ENCODE data around the gene CD4. TPM values are rescaled to one million over a fixed set of nuclear protein-coding genes. Genes with fewer than 3 reads are reported as not detected.
"Not testable (repeated sequence)": the region's sequence is repeated elsewhere in the genome, so short reads cannot be mapped to it uniquely, and the experiment has no call there.

CD4 gene
- total RNA-seq, 1 experiment from 2014 or later: not detected

- Mint-ChIP-seq H3K36me3 (ENCODE audit: insufficient read depth, unreplicated experiment) (peaks cover 62% of the 10 kb centered on the region), H3K4me3 (ENCODE audit: unreplicated experiment) (no peak overlapping the region), H3K4me1 (ENCODE audit: insufficient read depth, unreplicated experiment) (peaks cover 6% of the 10 kb centered on the region), H3K27ac (ENCODE audit: low read depth, unreplicated experiment) (no peak overlapping the region), H3K9me3 (ENCODE audit: unreplicated experiment) (no peaks in the 10 kb centered on the region), H3K27me3 (ENCODE audit: insufficient read depth, unreplicated experiment) (no peaks in the 10 kb centered on the region)
- TF ChIP-seq CTCF (IDR thresholded peaks at IDR 0.05; ENCODE audit: unreplicated experiment): no peak
- ChIA-PET CTCF (interaction anchor here (2.0 kb wide), 1 partner anchor 9 kb away, joined by 10 read pairs; the partner anchor contains the start of gene SPSB2), POLR2A (interaction anchor here (0.9 kb wide), 1 partner anchor 10 kb away, joined by 5 read pairs; the partner anchor contains the start of gene USP5)
- DNase-seq (ENCODE audit: unreplicated experiment): no peak
- BruUV-seq (replicated peaks): no TSS peak
- intact Hi-C loops (cut with micrococcal nuclease): no loop called here
Observed at GRCh38 chr12:6863033-6863432, 73.7 kb downstream of the CD4 start.

- peaks cover 70% of the 10 kb centered on the region for H3K36me3 Mint-ChIP-seq (ENCODE audit: insufficient read depth, unreplicated experiment)
- no peak overlapping the region for H3K27ac Mint-ChIP-seq (ENCODE audit: low read depth, unreplicated experiment)
- no peak for TF ChIP-seq CTCF (IDR thresholded peaks at IDR 0.05; ENCODE audit: unreplicated experiment)
Observed at GRCh38 chr12:6863586-6864321, 74.4 kb downstream of the CD4 start.

GRCh38 chr12:6865307-6865706 is 76.0 kb downstream of the CD4 start:
- CTCF ChIA-PET: interaction anchor here (1.0 to 2.9 kb wide), 2 partner anchors 12 to 17 kb away, joined by 3 to 9 read pairs; no protein-coding TSS in a partner anchor
- POLR2A ChIA-PET: interaction anchor here (0.6 to 7.1 kb wide), 4 partner anchors 14 to 206 kb away, joined by 3 to 130 read pairs (median 4); partner anchors contain the start of genes CDCA3 and USP5
- H3K4me3 Mint-ChIP-seq (ENCODE audit: unreplicated experiment); H3K9me3 Mint-ChIP-seq (ENCODE audit: unreplicated experiment); intact Hi-C loops (cut with micrococcal nuclease); H3K27ac Mint-ChIP-seq (ENCODE audit: low read depth, unreplicated experiment); H3K27me3 Mint-ChIP-seq (ENCODE audit: insufficient read depth, unreplicated experiment); DNase-seq (ENCODE audit: unreplicated experiment); BruUV-seq (replicated peaks): not testable (repeated sequence)
- peaks cover 18% of the 10 kb centered on the region for H3K4me1 Mint-ChIP-seq (ENCODE audit: insufficient read depth, unreplicated experiment)
- H3K36me3 Mint-ChIP-seq (ENCODE audit: insufficient read depth, unreplicated experiment): peaks cover 76% of the 10 kb centered on the region

More at GRCh38 chr12:6863586-6864321, 74.4 kb downstream of the CD4 start:
- intact Hi-C loops (cut with micrococcal nuclease): no loop called here
- no peaks in the 10 kb centered on the region for H3K9me3 Mint-ChIP-seq (ENCODE audit: unreplicated experiment)
- no TSS peak for BruUV-seq (replicated peaks)
- H3K4me3 Mint-ChIP-seq (ENCODE audit: unreplicated experiment): no peak overlapping the region
- no peaks in the 10 kb centered on the region for H3K27me3 Mint-ChIP-seq (ENCODE audit: insufficient read depth, unreplicated experiment)
- ChIA-PET CTCF (interaction anchor here (0.8 to 2.0 kb wide), 3 partner anchors 9 to 98 kb away, joined by 3 to 10 read pairs (median 3); partner anchors contain the start of gene SPSB2), POLR2A (interaction anchor here (0.7 to 7.1 kb wide), 2 partner anchors 12 to 82 kb away, joined by 3 to 130 read pairs; partner anchors contain the start of genes CDCA3 and USP5)
- DNase-seq (ENCODE audit: unreplicated experiment): no peak
- H3K4me1 Mint-ChIP-seq (ENCODE audit: insufficient read depth, unreplicated experiment): peaks cover 8% of the 10 kb centered on the region

GRCh38 chr12:6866163-6866919 is 77.0 kb downstream of the CD4 start:
- H3K36me3 Mint-ChIP-seq (ENCODE audit: insufficient read depth, unreplicated experiment): peaks cover 76% of the 10 kb centered on the region
- intact Hi-C loops (cut with micrococcal nuclease): no loop called here
- H3K4me3 Mint-ChIP-seq (ENCODE audit: unreplicated experiment): peak overlapping the region; percentile 86
- no peak for DNase-seq (ENCODE audit: unreplicated experiment)
- H3K4me1 Mint-ChIP-seq (ENCODE audit: insufficient read depth, unreplicated experiment): peaks cover 18% of the 10 kb centered on the region
- no peaks in the 10 kb centered on the region for H3K9me3 Mint-ChIP-seq (ENCODE audit: unreplicated experiment)
- BruUV-seq (replicated peaks): no TSS peak
- no peak for TF ChIP-seq CTCF (IDR thresholded peaks at IDR 0.05; ENCODE audit: unreplicated experiment)
- CTCF ChIA-PET: interaction anchor here (0.5 to 7.1 kb wide), 9 partner anchors 10 to 113 kb away, joined by 3 to 52 read pairs (median 3); partner anchors contain the start of genes C12orf57 and RNU7-1
- POLR2A ChIA-PET: interaction anchor here (0.6 to 7.1 kb wide), 10 partner anchors 8 to 152 kb away, joined by 3 to 130 read pairs (median 4); partner anchors contain the start of genes C12orf57, CDCA3, LPCAT3 and MLF2
- H3K27me3 Mint-ChIP-seq (ENCODE audit: insufficient read depth, unreplicated experiment): no peaks in the 10 kb centered on the region
- H3K27ac Mint-ChIP-seq (ENCODE audit: low read depth, unreplicated experiment): peak overlapping the region; percentile 82
